C1 segment of cervical spinal cord (tissue), 14 donors: ENCODE data around the gene GJA1.
"Not testable (repeated sequence)": the region's sequence is repeated elsewhere in the genome, so short reads cannot be mapped to it uniquely, and the experiment has no call there.

Experiments used
- DNase-seq, 14 donors: peaks; one replicate each; lab custom pipeline; 2025; lab: John Stamatoyannopoulos, UW

Gene GJA1

DNA sequence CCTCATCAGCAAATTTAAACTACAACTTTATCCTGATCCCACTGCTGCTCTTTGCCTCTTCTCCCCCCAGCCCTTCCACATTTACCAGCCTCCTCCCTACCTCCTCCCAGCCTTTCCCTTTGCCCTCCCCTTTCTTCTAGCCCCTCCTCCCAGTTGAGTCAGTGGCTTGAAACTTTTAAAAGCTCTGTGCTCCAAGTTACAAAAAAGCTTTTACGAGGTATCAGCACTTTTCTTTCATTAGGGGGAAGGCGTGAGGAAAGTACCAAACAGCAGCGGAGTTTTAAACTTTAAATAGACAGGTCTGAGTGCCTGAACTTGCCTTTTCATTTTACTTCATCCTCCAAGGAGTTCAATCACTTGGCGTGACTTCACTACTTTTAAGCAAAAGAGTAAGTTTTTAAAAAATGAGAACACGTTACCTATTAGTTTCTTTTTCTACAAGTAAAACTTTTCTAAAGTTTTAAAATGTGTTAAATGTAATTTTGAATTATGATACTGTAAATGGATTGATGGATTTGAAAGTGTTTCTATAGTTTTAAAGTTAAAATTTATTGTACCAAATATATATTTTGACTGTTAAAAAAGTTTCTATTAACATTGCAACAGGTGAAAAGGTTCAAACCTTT, at the start of gene GJA1:
Gene GJA1 (plus strand): TSS at position 203 of the 626 bp plus-strand sequence. CDS start 11,202 bp downstream, outside the sequence.
- DNase-seq, result peak in 4 of 14 donors; percentile 0 to 44 (median 10)

DNA sequence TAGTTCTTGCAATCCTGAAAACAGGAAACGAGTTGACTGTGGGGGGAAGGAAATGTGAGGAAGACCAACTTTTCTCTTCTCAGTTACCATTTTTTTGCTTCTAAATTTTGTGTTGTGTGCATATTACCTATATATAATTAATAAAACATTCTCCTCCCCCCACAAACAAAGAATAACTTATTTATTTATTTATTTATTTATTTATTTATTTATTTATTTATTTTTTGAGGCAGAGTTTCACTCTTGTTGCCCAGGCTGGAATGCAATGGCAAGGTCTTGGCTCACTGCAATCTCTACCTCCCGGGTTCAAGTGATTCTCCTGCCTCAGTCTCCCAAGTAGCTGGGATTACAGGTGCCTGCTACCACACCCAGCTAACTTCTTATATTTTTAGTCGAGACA, 48.9 kb upstream of the GJA1 start:
- not testable (repeated sequence) for DNase-seq

DNA sequence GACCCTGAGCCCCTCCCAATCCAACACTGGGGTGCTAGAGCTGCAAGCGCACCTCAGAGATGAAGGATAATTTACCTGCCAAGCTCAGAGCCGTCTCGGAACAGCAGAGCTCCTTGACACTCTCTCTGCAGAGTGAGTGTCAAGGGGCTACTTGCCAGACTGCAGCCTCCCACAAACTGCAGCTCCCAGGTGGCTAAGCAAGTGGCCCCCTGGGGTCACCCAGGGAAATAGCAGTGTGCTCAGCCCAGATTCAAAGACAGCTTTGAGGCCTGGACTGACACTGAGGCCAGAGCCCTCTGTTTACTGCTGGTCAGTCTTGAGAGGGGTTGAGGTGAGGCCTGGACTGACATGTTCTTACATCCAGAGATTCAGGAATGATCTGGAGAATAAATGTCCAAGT, 46.0 kb upstream of the GJA1 start:
- DNase-seq, result no peak

DNA sequence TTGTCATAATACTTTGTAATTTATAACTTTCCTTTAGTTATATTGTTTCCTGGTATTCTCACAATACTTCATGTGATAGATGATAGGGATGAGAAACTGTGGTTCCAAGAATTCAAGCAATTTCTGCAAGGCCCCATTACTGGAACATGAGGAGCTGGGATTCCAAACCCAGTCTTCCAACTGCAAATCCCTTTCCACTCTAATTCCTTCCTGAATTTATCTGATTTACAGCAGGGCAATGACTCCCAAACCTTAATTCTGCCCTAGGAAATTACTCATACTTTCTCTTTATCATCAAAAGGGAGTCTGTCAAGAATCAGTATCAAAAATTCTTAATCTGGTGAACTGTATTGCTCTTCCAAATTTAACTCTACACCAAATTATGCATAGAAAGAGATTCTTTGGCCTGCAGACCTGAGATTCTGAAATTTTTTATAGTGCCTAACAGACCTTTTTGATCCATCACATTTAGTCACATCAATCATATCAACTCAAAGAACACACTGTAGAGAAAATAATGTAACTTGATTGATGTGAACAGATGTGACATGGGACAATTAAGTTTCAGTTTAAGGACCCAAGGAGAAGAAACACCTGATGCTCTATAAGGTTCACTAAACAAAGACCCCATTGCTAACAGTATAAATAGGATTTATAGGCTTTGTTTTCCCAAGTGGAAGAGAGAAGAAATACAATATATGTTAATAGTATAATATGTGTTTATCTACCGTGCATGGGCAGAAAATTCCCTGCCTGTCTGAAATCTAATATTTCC, 41.5 kb upstream of the GJA1 start:
- no peak for DNase-seq

DNA sequence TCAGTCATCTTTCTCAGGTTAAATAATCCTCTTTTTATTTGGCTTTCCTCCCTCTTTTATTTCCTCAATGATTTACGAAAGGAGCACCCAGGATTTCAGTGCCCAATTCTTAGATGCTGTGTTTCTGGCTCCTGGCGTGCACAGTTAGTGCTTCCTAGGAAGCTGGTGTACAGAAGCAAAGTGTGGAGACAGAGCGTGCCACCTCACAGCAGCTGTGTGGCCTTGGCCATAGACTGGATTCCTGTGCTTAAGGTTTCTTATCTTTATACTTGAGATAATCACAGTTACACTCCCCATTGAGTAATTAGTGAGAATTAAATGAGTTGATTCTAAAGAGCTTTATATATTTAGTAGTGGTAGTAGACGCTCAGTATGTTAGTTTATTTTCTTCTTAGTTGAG, 39.7 kb upstream of the GJA1 start:
- DNase-seq, result no peak

DNA sequence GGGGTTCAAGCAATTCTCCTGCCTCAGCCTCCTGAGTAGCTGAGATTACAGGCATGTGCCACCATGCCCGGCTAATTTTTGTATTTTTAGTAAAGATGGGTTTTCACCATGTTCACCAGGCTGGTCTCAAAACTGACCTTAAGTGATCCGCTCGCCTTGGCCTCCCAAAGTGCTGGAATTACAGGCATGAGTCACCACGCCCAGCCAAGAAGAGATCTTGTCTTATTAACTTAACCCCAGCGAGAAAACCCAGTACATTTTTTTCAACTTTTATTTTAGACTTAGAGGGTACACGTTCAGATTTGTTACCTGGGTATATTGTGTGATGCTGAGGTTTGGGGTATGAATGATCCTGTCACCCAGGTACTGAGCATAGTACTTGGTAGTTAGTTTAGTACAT, 38.3 kb upstream of the GJA1 start:
- not testable (repeated sequence) for DNase-seq

DNA sequence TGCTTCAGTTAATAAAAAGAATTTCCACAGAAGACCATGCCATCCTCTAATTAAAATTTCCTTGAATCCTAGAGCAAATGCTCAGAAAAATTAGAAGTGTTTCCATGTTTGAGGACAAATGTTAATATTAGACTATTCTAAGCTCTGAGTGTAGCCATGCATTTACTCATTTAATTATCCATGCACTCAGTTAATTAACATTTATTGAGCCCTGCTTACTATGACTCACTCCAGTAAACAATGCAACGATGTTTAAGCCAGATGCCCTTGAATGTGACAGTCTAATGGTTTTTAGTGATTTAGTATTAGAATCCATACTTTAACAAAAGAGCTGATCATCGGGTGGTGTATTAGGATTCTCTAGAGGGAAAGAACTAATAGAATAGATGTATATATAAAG, 37.3 kb upstream of the GJA1 start:
- no peak for DNase-seq

DNA sequence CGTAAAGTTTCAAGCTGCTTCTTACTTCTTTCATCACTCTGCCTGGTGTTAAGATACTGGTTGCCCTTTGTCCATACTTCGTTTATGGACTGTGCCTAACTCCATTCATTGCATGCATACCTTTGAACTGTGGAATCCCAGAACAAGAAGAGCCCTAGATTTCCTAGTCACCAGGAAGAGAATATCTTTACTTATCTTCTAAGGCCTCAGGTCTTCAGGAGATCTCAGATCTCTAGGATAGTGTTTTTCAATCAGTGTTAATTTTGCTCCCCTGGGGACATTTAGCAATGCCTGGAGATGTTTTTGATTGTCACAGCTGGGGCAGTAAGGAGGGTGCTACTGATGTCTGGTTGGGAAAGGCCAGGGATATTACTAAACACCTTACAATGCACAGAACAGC, 35.5 kb upstream of the GJA1 start:
- DNase-seq, result no peak

DNA sequence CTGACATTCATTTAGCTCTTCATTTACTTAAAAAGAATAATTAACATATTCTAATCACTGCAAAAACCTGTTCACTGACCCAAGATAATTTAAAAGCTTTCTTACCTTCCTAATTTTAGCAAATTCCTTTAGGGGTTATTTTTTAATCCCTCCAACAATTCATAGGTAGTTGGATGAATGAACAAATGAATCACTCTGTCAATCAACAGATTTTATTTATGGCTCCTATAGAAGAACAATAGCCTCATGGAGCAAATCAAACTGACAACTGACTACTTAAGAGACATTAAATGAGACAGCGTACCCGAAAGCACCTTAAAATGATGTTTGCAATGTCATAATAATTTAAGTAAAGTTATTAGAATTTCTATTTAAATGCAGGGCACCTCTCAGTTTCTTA, 31.5 kb upstream of the GJA1 start:
- no peak for DNase-seq

DNA sequence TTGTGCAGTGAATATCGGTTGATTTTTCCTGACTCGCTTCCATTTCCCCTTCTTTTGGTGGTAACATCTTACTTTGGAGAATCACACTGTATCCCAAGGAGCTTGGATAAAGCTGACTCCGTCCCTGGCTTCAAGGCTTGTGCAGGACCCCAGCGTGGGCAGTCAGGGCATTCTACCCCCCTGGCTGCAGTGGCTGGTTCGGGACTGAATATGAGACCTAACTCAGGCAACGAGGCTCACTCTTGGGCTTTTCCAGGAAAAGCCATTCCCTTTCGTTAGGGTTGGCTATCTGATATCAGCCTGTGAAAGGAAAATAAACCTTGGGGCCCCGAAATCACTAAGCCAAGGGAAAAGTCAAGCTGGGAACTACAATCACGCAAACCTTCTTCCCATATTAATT, 30.1 kb upstream of the GJA1 start:
- DNase-seq, result no peak

DNA sequence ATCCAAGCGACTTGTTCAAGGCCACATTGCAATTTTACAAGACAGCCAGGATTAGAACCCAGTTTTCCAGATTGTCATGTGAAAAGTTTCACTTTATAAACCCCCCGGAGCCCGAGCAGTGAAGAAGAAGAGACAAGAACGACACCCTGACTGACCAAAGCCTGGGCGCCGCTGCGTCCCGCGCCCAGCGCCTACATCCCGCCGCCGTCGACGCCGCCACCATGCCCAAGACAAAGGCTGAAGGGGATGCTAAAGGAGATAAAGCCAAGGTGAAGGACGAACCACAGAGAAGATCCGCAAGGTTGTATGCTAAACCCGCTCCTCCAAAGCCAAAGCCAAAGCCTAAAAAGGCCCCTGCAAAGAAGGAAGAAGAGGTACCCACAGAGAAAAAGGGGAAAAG, 27.1 kb upstream of the GJA1 start:
- DNase-seq, result no peak

DNA sequence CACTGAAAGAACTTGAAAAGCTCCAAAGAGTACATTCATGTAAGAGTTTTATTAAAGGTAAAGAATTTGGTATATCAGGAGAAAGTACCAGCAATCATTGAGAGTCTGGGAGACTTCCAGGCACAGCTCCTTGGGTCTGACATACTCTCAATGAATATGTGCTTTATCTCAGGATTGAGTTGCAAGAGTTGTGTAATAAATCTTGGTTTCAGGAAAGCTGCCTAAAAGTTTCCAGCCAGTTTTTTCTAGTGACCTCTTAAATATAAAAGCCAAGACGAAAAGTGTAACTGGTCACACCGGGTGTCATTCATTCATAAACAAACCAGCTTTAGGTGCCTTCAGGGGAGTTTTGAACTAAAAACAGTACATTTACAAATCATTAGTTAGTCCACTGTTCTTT, 21.6 kb upstream of the GJA1 start:
- no peak for DNase-seq

DNA sequence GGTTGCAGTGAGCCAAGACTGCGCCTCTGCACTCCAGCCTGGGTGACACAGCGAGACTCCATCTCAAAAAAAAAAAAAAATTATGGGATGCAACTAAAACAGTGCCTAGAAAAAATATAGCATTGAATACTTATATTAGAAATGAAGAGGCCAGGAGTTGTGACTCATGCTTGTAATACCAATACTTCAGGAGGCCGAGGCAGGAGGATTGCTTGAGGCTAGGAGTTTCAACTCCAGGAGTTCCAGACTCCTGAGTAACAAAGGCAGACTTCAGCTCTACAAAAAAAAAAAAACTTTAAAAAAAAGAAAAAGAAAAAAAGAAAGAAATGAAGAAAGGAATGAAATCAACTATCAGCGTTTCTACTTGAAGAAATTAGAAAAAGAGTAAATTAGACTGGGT, 17.1 kb upstream of the GJA1 start:
- no peak for DNase-seq

DNA sequence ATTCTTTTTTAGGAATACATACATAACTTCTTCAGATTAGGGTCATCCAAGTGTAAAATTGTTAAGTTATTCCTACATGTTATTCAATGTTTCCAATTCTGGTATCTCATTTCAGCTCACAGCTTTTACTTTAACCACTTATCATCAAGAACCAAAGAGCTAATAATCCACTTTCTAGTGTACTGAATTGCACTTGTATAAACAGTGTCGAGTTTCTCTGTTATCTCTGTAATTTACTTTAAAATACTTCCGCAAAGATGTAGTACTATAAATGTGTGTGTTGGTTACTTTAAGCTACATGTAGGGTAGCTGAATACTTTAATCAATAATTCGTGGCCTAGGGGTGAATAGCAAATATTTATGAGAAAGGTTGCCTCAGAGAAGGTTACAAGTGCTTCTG, 8.8 kb upstream of the GJA1 start:
- no peak for DNase-seq

DNA sequence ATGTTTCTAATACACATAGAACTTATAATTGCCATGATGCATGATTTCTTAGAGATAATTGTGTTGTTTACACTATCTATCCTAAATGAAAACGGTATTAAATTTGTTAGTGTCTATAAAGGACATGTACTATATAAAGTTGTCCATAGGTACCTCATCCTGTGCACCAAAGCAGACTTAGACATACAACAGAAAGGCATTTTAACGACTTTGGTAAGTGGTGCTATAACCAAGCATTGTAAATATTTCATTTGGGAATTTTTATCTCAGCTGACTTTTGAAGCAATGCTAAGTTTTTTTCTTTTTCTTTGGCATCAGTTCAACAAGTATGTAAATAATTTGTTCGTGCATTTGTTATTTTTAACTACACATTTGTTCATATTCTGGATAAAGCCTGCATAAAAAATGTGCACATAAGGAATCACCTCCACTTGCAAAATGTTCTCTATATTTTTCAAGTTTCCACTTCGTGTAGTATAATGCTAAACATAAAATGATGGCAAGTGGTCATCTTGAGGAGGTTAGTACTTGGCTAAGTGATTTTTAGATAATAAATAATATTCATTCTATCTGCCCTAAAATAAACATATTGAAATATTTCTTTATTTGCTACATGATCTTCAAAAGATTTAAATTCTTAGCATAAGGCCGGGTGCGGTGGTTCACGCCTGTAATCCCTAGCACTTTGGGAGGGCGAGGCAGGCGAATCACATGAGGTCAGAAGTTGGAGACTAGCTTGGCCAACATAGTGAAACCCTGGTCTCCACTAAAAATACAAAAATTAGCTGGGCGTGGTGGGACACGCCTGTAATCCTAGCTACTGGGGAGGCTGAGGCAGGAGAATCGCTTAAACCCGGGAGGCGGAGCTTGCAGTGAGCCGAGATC, 6.3 kb upstream of the GJA1 start:
- DNase-seq, result no peak

DNA sequence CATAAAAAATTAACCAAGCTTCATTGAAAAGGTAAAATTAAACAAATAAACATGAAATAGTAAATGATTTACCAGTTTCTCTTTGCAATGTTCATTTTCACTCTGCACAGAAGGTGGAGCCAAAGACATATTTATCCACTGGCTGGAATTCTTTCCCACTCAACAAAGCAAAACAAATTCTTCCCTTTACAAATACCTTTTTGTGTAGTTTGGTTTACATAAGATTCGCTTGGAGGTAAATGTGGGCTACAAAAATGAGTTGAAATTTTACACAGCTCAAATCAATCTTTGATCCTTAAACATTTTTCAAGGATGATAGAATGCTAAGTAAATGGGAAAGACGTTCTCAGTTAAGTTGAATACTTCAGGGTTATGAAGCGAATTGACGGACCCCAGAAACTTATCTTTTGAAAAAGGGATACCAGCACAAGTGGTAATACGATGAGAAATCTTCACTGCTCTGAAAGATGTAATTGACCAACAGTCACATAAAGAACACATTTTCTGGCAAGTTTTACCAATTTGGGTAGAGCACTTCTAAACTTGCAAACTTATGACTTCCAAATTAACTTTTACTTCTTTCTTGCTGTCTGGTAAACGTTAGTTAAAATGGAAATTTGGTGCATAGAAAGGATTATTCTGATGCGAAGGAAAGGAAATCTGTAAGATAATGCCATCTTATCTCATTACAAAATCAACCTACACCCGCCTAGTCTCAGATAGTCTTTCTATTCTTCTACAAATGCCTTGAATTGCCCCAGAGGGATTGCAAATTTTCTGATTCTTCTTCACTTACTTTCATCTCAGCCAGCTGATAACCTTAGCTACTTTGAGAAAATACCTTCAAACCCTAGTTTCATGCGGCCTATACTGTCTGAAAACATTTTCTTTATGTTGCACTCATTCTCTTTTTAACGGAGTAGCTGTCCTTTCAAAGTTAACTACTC, 4.7 kb upstream of the GJA1 start:
- DNase-seq, result no peak

DNA sequence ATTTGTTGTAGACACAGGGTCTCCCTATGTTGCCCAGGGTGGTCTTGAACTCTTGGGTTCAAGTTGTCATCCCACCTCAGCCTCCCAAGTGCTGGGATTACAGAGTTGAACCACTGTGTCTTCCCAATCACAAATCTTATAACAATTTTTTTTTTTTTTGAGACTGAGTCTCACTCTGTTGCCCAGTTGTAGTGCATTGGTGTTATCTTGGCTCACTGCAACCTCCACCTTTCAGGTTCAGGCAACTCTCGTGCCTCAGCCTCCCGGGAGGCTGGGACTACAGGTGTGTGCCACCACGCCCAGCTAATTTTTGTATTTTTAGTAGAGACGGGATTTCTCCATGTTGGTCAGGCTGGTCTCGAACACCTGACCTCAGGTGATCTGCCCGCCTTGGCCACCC, 3.7 kb upstream of the GJA1 start:
- not testable (repeated sequence) for DNase-seq

DNA sequence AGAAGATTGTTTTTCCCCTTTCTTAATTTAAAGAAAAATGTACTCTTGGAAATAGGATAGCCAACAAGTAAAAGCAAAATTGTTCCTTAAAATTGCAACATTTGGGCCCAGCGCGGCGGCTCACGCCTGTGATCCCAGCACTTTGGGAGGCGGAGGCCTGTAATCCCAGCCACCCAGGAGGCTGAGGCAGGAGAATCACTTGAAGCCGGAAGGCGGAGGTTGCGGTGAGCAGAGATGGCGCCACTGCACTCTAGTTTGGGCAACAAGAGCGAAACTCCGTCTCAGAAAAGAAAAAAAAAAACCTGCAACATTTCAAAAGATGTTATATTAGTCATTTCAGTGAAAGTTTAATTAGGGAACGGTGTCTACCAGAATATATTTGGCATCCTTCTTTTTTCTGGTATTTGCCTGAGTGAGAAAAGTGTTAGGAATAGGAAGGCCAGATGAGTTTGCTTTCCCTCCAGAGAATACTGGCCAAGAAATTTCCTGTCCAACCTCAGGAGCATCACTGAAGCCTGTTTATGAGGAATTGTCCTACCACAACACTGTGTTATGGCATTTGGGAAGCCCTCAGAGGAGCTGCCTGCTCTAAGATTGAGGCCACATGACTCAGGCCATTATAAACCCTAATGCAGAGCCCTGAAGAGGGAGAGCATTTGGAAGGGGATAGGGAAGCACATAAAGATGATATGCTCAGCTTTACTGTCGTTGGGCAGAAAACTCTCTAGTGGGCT, 1.2 kb upstream of the GJA1 start:
- DNase-seq, result peak in 1 of 14 donors; percentile 16

DNA sequence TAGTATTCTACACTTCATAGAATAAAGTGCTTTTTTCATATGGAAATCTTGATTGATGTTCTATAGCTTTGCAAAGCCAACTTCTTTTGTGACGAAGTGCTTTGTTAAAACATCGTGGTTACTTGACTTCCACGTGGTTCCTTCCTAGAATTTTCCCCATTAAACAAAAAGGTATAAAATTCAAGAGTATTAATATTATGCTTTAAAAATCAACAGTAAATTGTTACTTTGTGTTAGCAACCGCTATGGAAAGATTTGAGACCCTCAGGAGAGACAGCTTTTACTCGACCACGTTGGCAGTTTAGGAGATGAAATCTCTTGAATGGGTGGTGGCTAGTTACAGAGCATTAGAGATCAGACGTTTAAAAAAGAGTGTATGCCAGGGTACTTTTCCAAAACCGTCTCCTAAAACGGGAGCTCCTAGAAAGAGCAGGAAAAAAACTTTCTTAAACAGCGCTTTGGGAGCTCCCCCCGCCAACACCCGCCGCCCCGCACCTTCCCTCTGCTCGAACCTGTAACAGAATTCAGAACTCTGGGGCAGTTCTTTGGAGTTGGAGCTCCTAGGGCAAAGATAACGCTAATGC, 920 bp downstream of the GJA1 start:
- DNase-seq, result no peak
